Uterus (tissue), 4 donors: ENCODE measurements around the gene PAMR1. TPM values are rescaled to one million over a fixed set of nuclear protein-coding genes. Genes with fewer than 3 reads are reported as not detected.
A peak's percentile ranks its signal among the peaks of the same experiment; 100 is the strongest.

Source experiments
- DNase-seq, 2 donors: peaks; one replicate each; pipeline ENCODE4 v3.0.0-alpha.2; 2019 to 2020
- H3K27ac ChIP-seq, 2 donors: fragments of 200-600 bp; sonication (generic); 1 replicate in 1 of 2; 2 replicates in 1 of 2; pipeline ENCODE4 v1.5.1; 2016 to 2018
- H3K27me3 ChIP-seq, 2 donors: fragments of 200-600 bp; sonication (generic); one replicate each; pipeline ENCODE4 v1.5.1; 2018 to 2019; ENCODE audit warnings: control low read depth in 1 of 2
- H3K36me3 ChIP-seq, 2 donors: fragments of 200-600 bp; sonication (generic); one replicate each; pipeline ENCODE4 v1.5.1; 2019; ENCODE audit warnings: control low read depth in 1 of 2
- H3K4me1 ChIP-seq, 2 donors: fragments of 200-600 bp; sonication (generic); one replicate each; pipeline ENCODE4 v1.5.1; 2018 to 2019; ENCODE audit warnings: control low read depth in 1 of 2
- H3K4me3 ChIP-seq, 2 donors: fragments of 200-600 bp; sonication (generic); 1 replicate in 1 of 2; 2 replicates in 1 of 2; pipeline ENCODE4 v1.5.1; 2018 to 2019; ENCODE audit warnings: mild to moderate bottlenecking in 1 of 2
- H3K9me3 ChIP-seq, 2 donors: fragments of 200-600 bp; sonication (generic); one replicate each; pipeline ENCODE4 v1.5.1; 2019; ENCODE audit warnings: control low read depth in 1 of 2
- CTCF ChIP-seq, 4 experiments: fragments of 200-600 bp in 2 of 4; fragments of 450-650 bp in 2 of 4; sonication (generic) in 2 of 4; IDR thresholded peaks; one replicate each; pipeline ENCODE4 v1.5.1; 2016 to 2019; ENCODE audit warnings: antibody characterized with exemption in 4 of 4, mild to moderate bottlenecking in 2 of 4, moderate library complexity in 1 of 4
- POLR2A ChIP-seq, 2 donors: fragments of 450-650 bp; IDR thresholded peaks; one replicate each; pipeline ENCODE4 v1.6.1; 2016; ENCODE audit warnings: antibody characterized with exemption in 2 of 2, mild to moderate bottlenecking in 1 of 2, moderate library complexity in 1 of 2
- intact Hi-C: fragments of 100-400 bp; cut with DNase I; formaldehyde crosslinking; loops from one replicate; pipeline ENCODE4 v1.15.1; 2023; ENCODE audit warnings: low total_unique reads
- total RNA-seq, 4 donors: library from RNA; depleted of rRNA in 3 of 4; stranded (reverse); fragments of >200 nt in 3 of 4; gene quantifications; one replicate each; pipeline versions ENCODE4 v1.1.0 to v1.2.4, GENCODE V29; 2014 to 2023
- donor health status: DM: yes; HTN: yes; CAD: no.

PAMR1 gene
- total RNA-seq, 4 donors from 2014 or later: 26.8 to 172 (median 53.6) TPM

GRCh38 chr11:35412285-35412684 lies 113.1 kb downstream of the PAMR1 start:
- intact Hi-C loops: no loop called here
- Histone ChIP-seq H3K36me3 (no peaks in the 10 kb centered on the region), H3K4me3 (no peak overlapping the region), H3K27me3 (no peaks in the 10 kb centered on the region), H3K27ac (no peak overlapping the region), H3K4me1 (no peaks in the 10 kb centered on the region), H3K9me3 (no peaks in the 10 kb centered on the region)
- no peak for TF ChIP-seq POLR2A (IDR thresholded peaks at IDR 0.05)
- TF ChIP-seq CTCF (IDR thresholded peaks at IDR 0.05): peak in 2 of 4 experiments; percentile 15 to 19
- DNase-seq: no peak

GRCh38 chr11:35407041-35407440 lies 118.4 kb downstream of the PAMR1 start:
- Histone ChIP-seq H3K9me3 (no peaks in the 10 kb centered on the region), H3K4me3 (no peak overlapping the region), H3K4me1 (no peaks in the 10 kb centered on the region), H3K27me3 (no peaks in the 10 kb centered on the region), H3K27ac (no peak overlapping the region), H3K36me3 (no peaks in the 10 kb centered on the region)
- TF ChIP-seq POLR2A (IDR thresholded peaks at IDR 0.05) (no peak), CTCF (IDR thresholded peaks at IDR 0.05) (no peak)
- DNase-seq: no peak
- intact Hi-C loops: no loop called here

GRCh38 chr11:35404388-35404775 lies 121.0 kb downstream of the PAMR1 start:
- intact Hi-C loops: no loop called here
- TF ChIP-seq CTCF (IDR thresholded peaks at IDR 0.05): peak in 3 of 4 experiments; percentile 19 to 26 (median 21)
- no peak for TF ChIP-seq POLR2A (IDR thresholded peaks at IDR 0.05)

GRCh38 chr11:35403765-35404387 lies 121.5 kb downstream of the PAMR1 start:
- Histone ChIP-seq H3K9me3 (no peaks in the 10 kb centered on the region), H3K27ac (no peak overlapping the region), H3K27me3 (no peaks in the 10 kb centered on the region), H3K4me3 (no peak overlapping the region), H3K4me1 (no peaks in the 10 kb centered on the region), H3K36me3 (no peaks in the 10 kb centered on the region)
- TF ChIP-seq POLR2A (IDR thresholded peaks at IDR 0.05): no peak
- TF ChIP-seq CTCF (IDR thresholded peaks at IDR 0.05): no peak
- no peak for DNase-seq
- intact Hi-C loops: no loop called here

More at GRCh38 chr11:35404388-35404775, 121.0 kb downstream of the PAMR1 start:
- H3K27me3 ChIP-seq: no peaks in the 10 kb centered on the region
- no peaks in the 10 kb centered on the region for H3K36me3 ChIP-seq
- H3K4me1 ChIP-seq: no peaks in the 10 kb centered on the region
- H3K9me3 ChIP-seq: no peaks in the 10 kb centered on the region
- no peak overlapping the region for H3K4me3 ChIP-seq
- H3K27ac ChIP-seq: no peak overlapping the region
- DNase-seq: peak in 1 of 2 donors; percentile 30

- H3K4me1 ChIP-seq: no peaks in the 10 kb centered on the region
- no peak for TF ChIP-seq CTCF (IDR thresholded peaks at IDR 0.05)
- no peak for TF ChIP-seq POLR2A (IDR thresholded peaks at IDR 0.05)
- H3K27ac ChIP-seq: no peak overlapping the region
- H3K36me3 ChIP-seq: no peaks in the 10 kb centered on the region
- DNase-seq: no peak
- H3K4me3 ChIP-seq: no peak overlapping the region
- H3K27me3 ChIP-seq: no peaks in the 10 kb centered on the region
- no peaks in the 10 kb centered on the region for H3K9me3 ChIP-seq
- intact Hi-C loops: no loop called here
Observed at GRCh38 chr11:35402751-35403660, 122.4 kb downstream of the PAMR1 start.
